Activated T-helper 1 cell treated with anti-CD3 and anti-CD28 coated beads, Interleukin-2, amount 50 U/mL, for 16 hours (primary cell): ENCODE measurements around the gene TNN.
"Not testable (repeated sequence)": the region's sequence is repeated elsewhere in the genome, so short reads cannot be mapped to it uniquely, and the experiment has no call there.

Experiments
- DNase-seq, 2 donors: peaks; one replicate each; pipeline ENCODE4 v3.0.0-alpha.2; 2020; ENCODE audit warnings: low read depth in 1 of 2, low spot score in 1 of 2

TNN gene, protein sequence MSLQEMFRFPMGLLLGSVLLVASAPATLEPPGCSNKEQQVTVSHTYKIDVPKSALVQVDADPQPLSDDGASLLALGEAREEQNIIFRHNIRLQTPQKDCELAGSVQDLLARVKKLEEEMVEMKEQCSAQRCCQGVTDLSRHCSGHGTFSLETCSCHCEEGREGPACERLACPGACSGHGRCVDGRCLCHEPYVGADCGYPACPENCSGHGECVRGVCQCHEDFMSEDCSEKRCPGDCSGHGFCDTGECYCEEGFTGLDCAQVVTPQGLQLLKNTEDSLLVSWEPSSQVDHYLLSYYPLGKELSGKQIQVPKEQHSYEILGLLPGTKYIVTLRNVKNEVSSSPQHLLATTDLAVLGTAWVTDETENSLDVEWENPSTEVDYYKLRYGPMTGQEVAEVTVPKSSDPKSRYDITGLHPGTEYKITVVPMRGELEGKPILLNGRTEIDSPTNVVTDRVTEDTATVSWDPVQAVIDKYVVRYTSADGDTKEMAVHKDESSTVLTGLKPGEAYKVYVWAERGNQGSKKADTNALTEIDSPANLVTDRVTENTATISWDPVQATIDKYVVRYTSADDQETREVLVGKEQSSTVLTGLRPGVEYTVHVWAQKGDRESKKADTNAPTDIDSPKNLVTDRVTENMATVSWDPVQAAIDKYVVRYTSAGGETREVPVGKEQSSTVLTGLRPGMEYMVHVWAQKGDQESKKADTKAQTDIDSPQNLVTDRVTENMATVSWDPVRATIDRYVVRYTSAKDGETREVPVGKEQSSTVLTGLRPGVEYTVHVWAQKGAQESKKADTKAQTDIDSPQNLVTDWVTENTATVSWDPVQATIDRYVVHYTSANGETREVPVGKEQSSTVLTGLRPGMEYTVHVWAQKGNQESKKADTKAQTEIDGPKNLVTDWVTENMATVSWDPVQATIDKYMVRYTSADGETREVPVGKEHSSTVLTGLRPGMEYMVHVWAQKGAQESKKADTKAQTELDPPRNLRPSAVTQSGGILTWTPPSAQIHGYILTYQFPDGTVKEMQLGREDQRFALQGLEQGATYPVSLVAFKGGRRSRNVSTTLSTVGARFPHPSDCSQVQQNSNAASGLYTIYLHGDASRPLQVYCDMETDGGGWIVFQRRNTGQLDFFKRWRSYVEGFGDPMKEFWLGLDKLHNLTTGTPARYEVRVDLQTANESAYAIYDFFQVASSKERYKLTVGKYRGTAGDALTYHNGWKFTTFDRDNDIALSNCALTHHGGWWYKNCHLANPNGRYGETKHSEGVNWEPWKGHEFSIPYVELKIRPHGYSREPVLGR (N-terminal part only)

DNA sequence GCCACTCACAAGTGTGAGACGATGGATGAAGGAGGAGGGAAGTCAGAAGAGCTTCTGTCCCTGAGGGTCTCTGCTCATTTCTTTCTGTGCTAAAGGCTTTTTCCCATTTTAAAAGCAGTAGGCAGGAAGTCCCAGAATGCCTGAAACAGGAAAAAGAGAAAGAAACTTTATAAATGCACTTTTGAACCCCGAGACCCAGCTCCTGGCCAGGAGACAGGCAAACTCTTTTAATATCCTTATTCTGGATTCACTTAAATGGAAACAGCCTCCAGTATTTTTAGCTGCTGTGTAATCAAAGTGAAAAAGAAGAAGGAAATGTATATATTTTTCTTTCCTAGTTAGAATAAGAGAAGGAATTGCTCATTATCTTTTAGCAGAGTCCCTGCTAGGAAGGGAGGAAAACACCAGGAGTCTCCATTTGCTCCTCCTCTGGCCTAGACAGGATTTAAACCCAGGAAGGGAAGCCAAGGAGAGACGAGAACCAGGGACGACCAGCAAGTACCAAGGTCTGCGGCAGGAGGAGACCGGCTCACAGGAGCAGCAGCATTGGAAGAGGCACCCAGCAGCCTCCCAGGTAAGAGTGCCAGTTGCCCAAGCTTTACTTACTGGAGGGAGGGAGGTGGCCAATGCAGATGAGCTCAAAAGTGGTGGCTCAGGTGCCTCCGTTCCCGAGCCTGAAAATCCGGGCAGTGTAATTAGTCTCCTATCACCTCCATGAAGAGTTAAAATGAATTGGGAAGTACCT lies at the start of gene TNN:
TSS of gene TNN (plus strand) at position 472 of the 745 bp plus-strand sequence. CDS start 9,586 bp downstream, outside the sequence.
- no peak for DNase-seq

DNA sequence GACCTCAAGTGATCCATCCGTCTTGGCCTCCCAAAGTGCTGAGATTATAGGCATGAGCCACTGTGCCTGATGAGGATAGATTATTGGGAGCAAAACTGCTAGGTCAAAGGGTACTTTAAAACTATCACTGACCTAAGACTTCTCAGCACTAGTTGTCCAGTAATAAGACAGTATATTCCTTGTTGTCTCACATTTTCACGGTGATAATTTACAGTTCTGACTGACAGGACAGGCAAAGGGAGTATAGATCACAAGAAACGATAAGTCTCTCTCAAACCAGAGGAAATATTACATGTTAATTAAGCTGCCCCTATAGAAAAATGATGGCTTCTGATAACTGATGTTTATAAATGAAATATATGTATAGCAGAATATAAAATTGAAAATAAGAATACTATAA lies 48.1 kb upstream of the TNN start:
- no peak for DNase-seq

DNA sequence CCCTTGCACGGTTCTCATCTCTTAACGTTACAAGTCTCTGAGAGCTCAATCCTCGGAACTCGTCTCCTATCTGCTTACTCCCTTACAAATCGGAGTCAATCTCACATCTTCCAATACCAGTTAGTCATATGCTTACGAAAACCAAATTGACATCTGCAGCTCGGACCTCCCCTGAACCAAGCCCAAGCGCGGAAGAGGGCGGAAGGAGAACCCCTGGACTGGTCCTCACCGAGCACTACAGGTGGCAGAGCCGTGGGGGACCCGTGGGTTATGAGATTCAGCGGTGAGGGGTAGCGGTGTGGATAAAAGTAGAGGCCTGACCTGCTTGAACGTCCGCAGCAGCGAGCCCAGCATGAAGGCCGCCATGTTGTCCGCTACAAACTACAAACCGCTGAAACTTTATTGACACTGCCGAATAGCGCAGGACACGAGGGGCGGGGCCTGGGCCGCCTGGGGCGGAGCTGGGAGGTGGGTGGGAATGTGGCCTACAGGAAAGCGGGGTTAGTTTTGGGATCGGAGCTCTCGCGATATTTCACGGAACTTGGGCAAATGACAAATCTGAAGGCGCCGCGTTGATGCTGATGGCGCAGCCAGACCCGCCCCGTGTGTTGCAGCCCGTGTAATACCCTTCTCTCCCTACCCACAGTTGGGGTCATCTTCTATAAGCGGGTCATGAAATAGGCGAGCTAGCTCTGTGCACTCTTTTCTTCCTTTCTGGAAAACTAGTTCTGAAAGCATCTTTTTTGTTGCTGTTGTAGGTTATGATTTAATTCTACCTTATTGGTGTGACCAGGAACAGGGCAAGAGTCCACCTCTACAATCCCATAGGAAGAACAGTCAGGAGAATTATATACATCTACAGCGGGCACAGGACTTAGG lies 44.4 kb upstream of the TNN start, which contains the start of gene MRPS14:
TSS of gene MRPS14 (minus strand) at position 383 of the 879 bp plus-strand sequence. CDS start at position 366, 17 bp downstream.
- DNase-seq = peak; percentile 94 to 95

DNA sequence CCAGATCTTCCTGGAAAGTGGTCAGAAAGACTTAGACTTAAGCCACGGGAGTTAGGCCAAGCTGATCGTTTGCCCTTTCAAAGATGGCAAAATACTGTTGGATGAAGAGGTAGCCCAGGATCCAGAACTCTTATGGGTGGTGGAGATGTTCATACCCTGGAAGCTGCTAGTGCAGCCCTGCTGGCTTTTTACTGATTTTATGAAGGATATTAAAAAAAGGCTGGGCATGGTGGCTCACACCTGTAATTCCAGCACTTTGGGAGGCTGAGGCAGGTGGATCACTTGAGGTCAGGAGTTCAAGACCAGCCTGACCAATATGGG lies 43.8 kb upstream of the TNN start:
- DNase-seq = not testable (repeated sequence)

- no peak for DNase-seq
These were observed 42.9 kb upstream of the TNN start for GRCh38 chr1:175024773-175025172.

- no peak for DNase-seq
These were observed 33.7 kb upstream of the TNN start for GRCh38 chr1:175033953-175034352.

GRCh38 chr1:175034775-175035174 lies 32.9 kb upstream of the TNN start:
- DNase-seq = no peak

DNA sequence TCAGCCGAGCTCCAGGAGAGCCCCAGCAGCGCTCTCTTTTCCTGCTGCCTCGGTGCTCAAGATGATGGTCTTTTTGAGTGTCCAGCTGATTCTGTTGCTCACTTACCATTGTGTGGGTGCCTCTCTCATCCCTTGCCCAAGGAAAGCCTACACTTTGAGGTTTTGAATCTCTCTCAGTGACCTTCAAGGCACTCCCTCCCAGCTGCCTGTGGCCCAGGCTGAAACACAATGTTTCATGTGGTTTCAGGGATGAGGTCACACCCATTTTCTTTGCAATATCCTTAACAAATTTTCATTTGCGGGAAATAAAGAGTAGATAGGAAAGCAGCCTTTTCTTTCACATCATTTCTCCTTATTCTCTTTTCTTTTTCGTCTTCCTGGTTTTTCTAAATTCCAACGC lies 31.8 kb upstream of the TNN start:
- no peak for DNase-seq

- DNase-seq = no peak
These were observed 31.2 kb upstream of the TNN start for GRCh38 chr1:175036476-175036875.

GRCh38 chr1:175037416-175037815 lies 30.2 kb upstream of the TNN start:
- DNase-seq = no peak

DNA sequence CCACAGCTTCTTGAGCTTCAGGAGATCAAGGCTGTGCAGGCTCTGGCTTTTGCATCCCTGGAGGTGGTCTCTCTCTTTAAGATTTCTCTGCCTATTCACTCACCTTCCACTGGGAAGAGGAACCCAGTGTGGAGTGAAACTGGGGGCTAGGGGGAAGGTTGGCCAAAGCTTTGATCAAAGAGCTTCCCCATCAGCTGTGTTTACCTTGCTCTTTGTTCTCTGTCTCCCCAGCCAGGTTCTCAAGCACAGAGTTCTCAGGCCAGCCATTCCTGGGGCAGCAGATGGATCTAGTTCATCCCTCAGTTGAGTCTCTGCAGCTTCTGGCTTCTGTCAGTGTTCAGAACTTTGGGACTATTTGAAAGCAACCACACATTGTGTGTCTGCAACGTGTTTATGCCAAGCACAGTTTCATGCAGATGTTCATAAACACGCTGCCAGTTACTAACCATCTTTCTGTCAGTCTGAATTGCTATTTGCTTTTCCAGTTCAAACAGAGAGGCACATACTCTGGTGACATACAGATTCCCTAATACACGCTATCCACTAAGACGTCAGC lies 27.2 kb upstream of the TNN start:
- DNase-seq = no peak

DNA sequence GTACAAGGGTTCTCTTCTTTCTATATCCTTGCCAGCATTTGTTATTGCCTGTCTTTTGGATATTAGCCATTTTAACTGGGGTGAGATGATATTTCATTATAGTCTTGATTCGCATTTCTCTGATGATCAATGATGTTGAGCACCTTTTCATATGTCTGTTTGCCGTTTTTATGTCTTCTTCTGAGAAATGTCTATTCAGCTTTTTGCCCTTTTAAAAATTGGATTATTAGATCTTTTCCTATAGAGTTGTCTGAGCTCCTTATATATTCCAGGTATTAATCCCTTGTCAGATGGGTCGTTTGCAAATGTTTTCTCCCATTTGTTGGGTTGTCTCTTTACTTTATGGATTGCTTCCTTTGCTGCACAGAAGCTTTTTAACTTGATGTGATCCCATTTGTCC lies 25.0 kb upstream of the TNN start:
- DNase-seq = no peak

GRCh38 chr1:175043824-175044223 lies 23.8 kb upstream of the TNN start:
- DNase-seq = no peak

GRCh38 chr1:175044591-175044990 lies 23.0 kb upstream of the TNN start:
- not testable (repeated sequence) for DNase-seq

- no peak for DNase-seq
These were observed 22.5 kb upstream of the TNN start for GRCh38 chr1:175045097-175045496.

- no peak for DNase-seq
These were observed 22.1 kb upstream of the TNN start for GRCh38 chr1:175045519-175045918.

- no peak for DNase-seq
These were observed 16.6 kb upstream of the TNN start for GRCh38 chr1:175050992-175051391.

DNA sequence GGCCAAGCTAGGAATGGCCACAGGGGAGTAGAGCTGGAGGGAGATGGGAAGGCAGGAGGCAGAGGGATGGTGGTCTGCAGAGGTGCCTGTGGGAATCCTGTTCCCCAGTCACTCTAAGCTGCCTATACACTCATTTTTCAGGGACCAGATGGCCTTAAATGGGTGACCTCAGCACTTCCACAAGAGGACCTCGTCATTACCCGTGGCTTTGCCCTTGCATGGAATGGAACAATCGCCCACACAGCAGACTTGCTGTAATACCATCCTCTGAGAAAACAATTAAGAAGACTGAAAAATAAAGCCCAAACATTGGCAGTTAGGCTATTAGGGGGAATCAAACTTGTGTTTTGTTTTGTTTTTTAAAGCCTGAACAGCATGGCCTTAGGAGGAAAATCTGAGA lies 12.9 kb upstream of the TNN start:
- no peak for DNase-seq

GRCh38 chr1:175062339-175062738 lies 5.3 kb upstream of the TNN start:
- DNase-seq = no peak
